Lung (tissue), 12 donors: ENCODE data around the gene COL4A2. TPM values are rescaled to one million over a fixed set of nuclear protein-coding genes. Genes with fewer than 3 reads are reported as not detected.

Experiments used
- ATAC-seq: fragments of 200-7000 bp; cut with Tn5 transposase; one replicate; pipeline ENCODE4 v1.9.1; 2020; ENCODE audit warnings: moderate number of reproducible peaks; ENCODE audit not compliant: insufficient read depth, low FRiP score
- DNase-seq, 3 donors: peaks; one replicate each; pipeline ENCODE4 v3.0.0-alpha.2; 2013 to 2017
- H3K27ac ChIP-seq, 2 donors: one replicate each; pipeline ENCODE4 v1.5.1; 2013; ENCODE audit warnings: mild to moderate bottlenecking in 2 of 2, moderate library complexity in 2 of 2, control low read depth in 1 of 2, inconsistent platforms in 1 of 2, low read depth in 1 of 2, low read length in 1 of 2
- H3K27me3 ChIP-seq, 3 donors: one replicate each; pipeline ENCODE4 v1.5.1; 2013; ENCODE audit warnings: low read length in 2 of 3; ENCODE audit not compliant: control insufficient read depth in 3 of 3, insufficient read depth in 3 of 3
- H3K36me3 ChIP-seq, 4 donors: one replicate each; pipeline ENCODE4 v1.5.1; 2013; ENCODE audit warnings: low read length in 4 of 4, mild to moderate bottlenecking in 1 of 4, moderate library complexity in 1 of 4; ENCODE audit not compliant: control insufficient read depth in 4 of 4, insufficient read depth in 4 of 4
- H3K4me1 ChIP-seq, 5 donors: one replicate each; pipeline ENCODE4 v1.5.1; 2013; ENCODE audit warnings: low read length in 5 of 5, mild to moderate bottlenecking in 2 of 5, moderate library complexity in 1 of 5; ENCODE audit not compliant: control insufficient read depth in 5 of 5, insufficient read depth in 5 of 5
- H3K4me3 ChIP-seq: one replicate; pipeline ENCODE4 v1.5.1; 2013; ENCODE audit warnings: mild to moderate bottlenecking, control low read depth, moderate library complexity
- H3K9ac ChIP-seq, 2 donors: one replicate each; pipeline ENCODE4 v1.5.1; 2013; ENCODE audit warnings: low read length in 2 of 2, control low read depth in 1 of 2; ENCODE audit not compliant: insufficient read depth in 1 of 2
- H3K9me3 ChIP-seq, 4 donors: one replicate each; pipeline ENCODE4 v1.5.1; 2013; ENCODE audit warnings: low read length in 3 of 4, mild to moderate bottlenecking in 1 of 4, moderate library complexity in 1 of 4; ENCODE audit not compliant: control insufficient read depth in 4 of 4, insufficient read depth in 3 of 4
- CTCF ChIP-seq: IDR thresholded peaks from 2 replicates; pipeline ENCODE4 v1.5.1; 2012; ENCODE audit warnings: mild to moderate bottlenecking; ENCODE audit errors: control extremely low read depth, extremely low read depth
- WGBS, 2 donors: extraction: QIAGEN DNeasy Blood & Tissue Kit; methylation state at CpG; one replicate each; pipeline ENCODE4 v1.1.7; 2013; 5-methylcytosine and 5-hydroxymethylcytosine counted together
- polyA plus RNA-seq, 2 donors: library from polyadenylated mRNA; stranded (reverse); fragments of 200-250 nt; gene quantifications; one replicate each; pipeline ENCODE4 v1.2.1, GENCODE V29; 2013
- total RNA-seq, 2 donors: library from RNA; depleted of rRNA in 1 of 2; stranded (reverse); fragments of >200 nt in 1 of 2; gene quantifications; one replicate each; pipeline ENCODE4 v1.2.1, GENCODE V29; 2014 to 2021
- donor health status: control.
- donor health status: control.
- donor health status: Bipolar disorder and iron deficiency.
- donor health status: healthy.
- donor health status: DM: yes; HTN: yes; CAD: no.

Gene COL4A2
- total and polyA plus RNA-seq, 4 donors: 169 to 627 (median 339) TPM

GRCh38 chr13:110440946-110441731, 134.1 kb downstream of the COL4A2 start:
- Histone ChIP-seq H3K9ac (no peak overlapping the region), H3K27ac (no peak overlapping the region), H3K9me3 (no peaks in the 10 kb centered on the region), H3K36me3 (peaks cover 15 to 35% (median 20%) of the 10 kb centered on the region in 4 donors), H3K4me3 (no peak overlapping the region), H3K4me1 (no peaks in the 10 kb centered on the region), H3K27me3 (no peaks in the 10 kb centered on the region)
- DNase-seq (no peak), ATAC-seq (no peak)
- no peak for TF ChIP-seq CTCF
- 90 to 91% methylated on average over 17 of the region's 17 CpGs for WGBS, 2 donors

- no peak overlapping the region for H3K9ac ChIP-seq
- H3K27me3 ChIP-seq: no peaks in the 10 kb centered on the region
- H3K4me1 ChIP-seq: no peaks in the 10 kb centered on the region
- DNase-seq: no peak
- no peak for TF ChIP-seq CTCF
- no peak overlapping the region for H3K4me3 ChIP-seq
- peaks cover 20 to 33% (median 26%) of the 10 kb centered on the region in 4 donors for H3K36me3 ChIP-seq
- no peak overlapping the region for H3K27ac ChIP-seq
- ATAC-seq: no peak
- H3K9me3 ChIP-seq: no peaks in the 10 kb centered on the region
- WGBS, 2 donors: 63 to 80% methylated on average over 10 of the region's 10 CpGs
Measured at GRCh38 chr13:110442930-110443621, 136.0 kb downstream of the COL4A2 start.

- Histone ChIP-seq H3K9me3 (no peaks in the 10 kb centered on the region), H3K4me3 (no peak overlapping the region), H3K27me3 (no peaks in the 10 kb centered on the region), H3K27ac (no peak overlapping the region), H3K36me3 (peaks cover 20 to 31% (median 26%) of the 10 kb centered on the region in 4 donors), H3K4me1 (no peaks in the 10 kb centered on the region), H3K9ac (no peak overlapping the region)
- DNase-seq (no peak), ATAC-seq (no peak)
- no peak for TF ChIP-seq CTCF
- 83 to 84% methylated on average over 12 of the region's 12 CpGs for WGBS, 2 donors
Measured at GRCh38 chr13:110443622-110444225, 136.6 kb downstream of the COL4A2 start.
